ENCODE data around the gene ALLC. TPM values are rescaled to one million over a fixed set of nuclear protein-coding genes. Genes with fewer than 3 reads are reported as not detected.

Gene ALLC
- total and polyA plus RNA-seq, 4 donors = 0.09 to 1.4 (median 0.74) TPM

DNA sequence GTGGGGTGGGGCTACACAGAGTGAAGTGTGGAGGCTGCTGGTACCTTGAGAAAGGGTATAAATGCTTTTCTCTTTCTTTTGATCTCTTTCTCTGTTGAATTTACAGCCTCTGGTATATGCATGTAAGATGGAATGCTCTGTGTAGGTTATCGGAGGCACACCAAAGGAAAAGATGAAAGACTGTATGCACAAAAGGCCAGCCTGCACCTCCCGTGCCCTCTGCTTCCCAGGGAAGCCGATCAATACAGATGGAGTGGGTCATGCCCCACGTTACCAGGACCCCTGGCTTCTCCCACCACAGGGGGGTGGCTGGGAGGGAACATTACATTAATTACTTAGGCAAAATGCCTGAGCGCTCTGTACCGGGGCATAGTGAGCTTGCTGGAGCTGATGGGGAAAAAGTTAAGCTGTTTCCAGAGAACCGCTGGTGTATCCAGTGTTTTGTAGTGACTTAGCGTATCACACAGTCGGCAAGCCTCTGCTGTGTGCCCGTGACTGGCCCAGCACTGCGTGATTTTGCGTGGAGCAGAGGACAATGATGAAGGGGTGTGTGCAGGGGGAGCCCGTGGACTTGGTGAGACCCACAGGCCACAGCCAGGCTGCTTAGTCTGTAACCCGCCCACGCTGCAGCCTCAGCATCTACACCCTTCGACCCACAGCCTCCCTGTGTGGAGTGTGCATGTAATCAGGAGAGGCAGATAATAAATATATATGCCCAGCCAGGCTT, 8.0 kb downstream of the ALLC start:
- H3K9me3 ChIP-seq (ENCODE audit: control insufficient read depth in 4 of 4, low read length in 3 of 4) = no peaks in the 10 kb centered on the region
- H3K27me3 ChIP-seq (ENCODE audit: control insufficient read depth in 4 of 4, insufficient read depth in 4 of 4, low read length in 3 of 4) = no peaks in the 10 kb centered on the region
- no peak overlapping the region for H3K4me3 ChIP-seq (ENCODE audit: low read depth in 1 of 3, low read length in 3 of 3)
- no peak overlapping the region for H3K9ac ChIP-seq (ENCODE audit: low read depth in 1 of 2, low read length in 2 of 2)
- H3K4me1 ChIP-seq (ENCODE audit: control insufficient read depth in 4 of 4, insufficient read depth in 4 of 4, low read length in 3 of 4) = no peaks in the 10 kb centered on the region
- DNase-seq (ENCODE audit: low spot score) = no peak
- 76% methylated on average over 16 of the region's 16 CpGs for WGBS
- H3K36me3 ChIP-seq (ENCODE audit: control insufficient read depth in 4 of 4, insufficient read depth in 3 of 4, low read depth in 1 of 4, low read length in 3 of 4) = no peaks in the 10 kb centered on the region
- TF ChIP-seq SP1 (IDR thresholded peaks at IDR 0.05) (no peak), NR2F2 (IDR thresholded peaks at IDR 0.05) (no peak), HNF4A (conservative IDR thresholded peaks at IDR 0.05) (no peak), GABPA (IDR thresholded peaks at IDR 0.05 in 1 of 2, conservative IDR thresholded peaks at IDR 0.05 in 1 of 2) (no peak), JUND (IDR thresholded peaks at IDR 0.05) (no peak), RXRA (IDR thresholded peaks at IDR 0.05) (no peak), FOXA2 (IDR thresholded peaks at IDR 0.05) (no peak), FOXA1 (IDR thresholded peaks at IDR 0.05) (no peak), TAF1 (conservative IDR thresholded peaks at IDR 0.05) (no peak), YY1 (IDR thresholded peaks at IDR 0.05) (no peak), EGR1 (IDR thresholded peaks at IDR 0.05; ENCODE audit: low read depth in 2 of 2) (no peak), RAD21 (IDR thresholded peaks at IDR 0.05) (no peak), HNF4G (IDR thresholded peaks at IDR 0.05) (no peak)
- TF ChIP-seq, protein P1, sequence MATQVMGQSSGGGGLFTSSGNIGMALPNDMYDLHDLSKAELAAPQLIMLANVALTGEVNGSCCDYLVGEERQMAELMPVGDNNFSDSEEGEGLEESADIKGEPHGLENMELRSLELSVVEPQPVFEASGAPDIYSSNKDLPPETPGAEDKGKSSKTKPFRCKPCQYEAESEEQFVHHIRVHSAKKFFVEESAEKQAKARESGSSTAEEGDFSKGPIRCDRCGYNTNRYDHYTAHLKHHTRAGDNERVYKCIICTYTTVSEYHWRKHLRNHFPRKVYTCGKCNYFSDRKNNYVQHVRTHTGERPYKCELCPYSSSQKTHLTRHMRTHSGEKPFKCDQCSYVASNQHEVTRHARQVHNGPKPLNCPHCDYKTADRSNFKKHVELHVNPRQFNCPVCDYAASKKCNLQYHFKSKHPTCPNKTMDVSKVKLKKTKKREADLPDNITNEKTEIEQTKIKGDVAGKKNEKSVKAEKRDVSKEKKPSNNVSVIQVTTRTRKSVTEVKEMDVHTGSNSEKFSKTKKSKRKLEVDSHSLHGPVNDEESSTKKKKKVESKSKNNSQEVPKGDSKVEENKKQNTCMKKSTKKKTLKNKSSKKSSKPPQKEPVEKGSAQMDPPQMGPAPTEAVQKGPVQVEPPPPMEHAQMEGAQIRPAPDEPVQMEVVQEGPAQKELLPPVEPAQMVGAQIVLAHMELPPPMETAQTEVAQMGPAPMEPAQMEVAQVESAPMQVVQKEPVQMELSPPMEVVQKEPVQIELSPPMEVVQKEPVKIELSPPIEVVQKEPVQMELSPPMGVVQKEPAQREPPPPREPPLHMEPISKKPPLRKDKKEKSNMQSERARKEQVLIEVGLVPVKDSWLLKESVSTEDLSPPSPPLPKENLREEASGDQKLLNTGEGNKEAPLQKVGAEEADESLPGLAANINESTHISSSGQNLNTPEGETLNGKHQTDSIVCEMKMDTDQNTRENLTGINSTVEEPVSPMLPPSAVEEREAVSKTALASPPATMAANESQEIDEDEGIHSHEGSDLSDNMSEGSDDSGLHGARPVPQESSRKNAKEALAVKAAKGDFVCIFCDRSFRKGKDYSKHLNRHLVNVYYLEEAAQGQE (IDR thresholded peaks at IDR 0.05) = no peak
- TF ChIP-seq, protein P2, sequence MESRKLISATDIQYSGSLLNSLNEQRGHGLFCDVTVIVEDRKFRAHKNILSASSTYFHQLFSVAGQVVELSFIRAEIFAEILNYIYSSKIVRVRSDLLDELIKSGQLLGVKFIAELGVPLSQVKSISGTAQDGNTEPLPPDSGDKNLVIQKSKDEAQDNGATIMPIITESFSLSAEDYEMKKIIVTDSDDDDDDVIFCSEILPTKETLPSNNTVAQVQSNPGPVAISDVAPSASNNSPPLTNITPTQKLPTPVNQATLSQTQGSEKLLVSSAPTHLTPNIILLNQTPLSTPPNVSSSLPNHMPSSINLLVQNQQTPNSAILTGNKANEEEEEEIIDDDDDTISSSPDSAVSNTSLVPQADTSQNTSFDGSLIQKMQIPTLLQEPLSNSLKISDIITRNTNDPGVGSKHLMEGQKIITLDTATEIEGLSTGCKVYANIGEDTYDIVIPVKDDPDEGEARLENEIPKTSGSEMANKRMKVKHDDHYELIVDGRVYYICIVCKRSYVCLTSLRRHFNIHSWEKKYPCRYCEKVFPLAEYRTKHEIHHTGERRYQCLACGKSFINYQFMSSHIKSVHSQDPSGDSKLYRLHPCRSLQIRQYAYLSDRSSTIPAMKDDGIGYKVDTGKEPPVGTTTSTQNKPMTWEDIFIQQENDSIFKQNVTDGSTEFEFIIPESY (IDR thresholded peaks at IDR 0.05) = no peak
- TF ChIP-seq, protein P3, sequence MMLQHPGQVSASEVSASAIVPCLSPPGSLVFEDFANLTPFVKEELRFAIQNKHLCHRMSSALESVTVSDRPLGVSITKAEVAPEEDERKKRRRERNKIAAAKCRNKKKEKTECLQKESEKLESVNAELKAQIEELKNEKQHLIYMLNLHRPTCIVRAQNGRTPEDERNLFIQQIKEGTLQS (IDR thresholded peaks at IDR 0.05) = no peak
- TF ChIP-seq, protein P4, sequence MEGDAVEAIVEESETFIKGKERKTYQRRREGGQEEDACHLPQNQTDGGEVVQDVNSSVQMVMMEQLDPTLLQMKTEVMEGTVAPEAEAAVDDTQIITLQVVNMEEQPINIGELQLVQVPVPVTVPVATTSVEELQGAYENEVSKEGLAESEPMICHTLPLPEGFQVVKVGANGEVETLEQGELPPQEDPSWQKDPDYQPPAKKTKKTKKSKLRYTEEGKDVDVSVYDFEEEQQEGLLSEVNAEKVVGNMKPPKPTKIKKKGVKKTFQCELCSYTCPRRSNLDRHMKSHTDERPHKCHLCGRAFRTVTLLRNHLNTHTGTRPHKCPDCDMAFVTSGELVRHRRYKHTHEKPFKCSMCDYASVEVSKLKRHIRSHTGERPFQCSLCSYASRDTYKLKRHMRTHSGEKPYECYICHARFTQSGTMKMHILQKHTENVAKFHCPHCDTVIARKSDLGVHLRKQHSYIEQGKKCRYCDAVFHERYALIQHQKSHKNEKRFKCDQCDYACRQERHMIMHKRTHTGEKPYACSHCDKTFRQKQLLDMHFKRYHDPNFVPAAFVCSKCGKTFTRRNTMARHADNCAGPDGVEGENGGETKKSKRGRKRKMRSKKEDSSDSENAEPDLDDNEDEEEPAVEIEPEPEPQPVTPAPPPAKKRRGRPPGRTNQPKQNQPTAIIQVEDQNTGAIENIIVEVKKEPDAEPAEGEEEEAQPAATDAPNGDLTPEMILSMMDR (IDR thresholded peaks at IDR 0.05; ENCODE audit: low read depth, low read length, missing input control) = no peak
- no peak overlapping the region for H3K27ac ChIP-seq (ENCODE audit: low read depth in 1 of 2, low read length in 2 of 2)

All from liver (tissue), 9 donors.